ENCODE measurements around the gene UCN. TPM values are rescaled to one million over a fixed set of nuclear protein-coding genes. Genes with fewer than 3 reads are reported as not detected.
"Not testable (repeated sequence)": the region's sequence is repeated elsewhere in the genome, so short reads cannot be mapped to it uniquely, and the experiment has no call there.

The UCN gene
- total RNA-seq, 2 donors from 2014 or later, result 2.9 TPM; not detected in 1

DNA sequence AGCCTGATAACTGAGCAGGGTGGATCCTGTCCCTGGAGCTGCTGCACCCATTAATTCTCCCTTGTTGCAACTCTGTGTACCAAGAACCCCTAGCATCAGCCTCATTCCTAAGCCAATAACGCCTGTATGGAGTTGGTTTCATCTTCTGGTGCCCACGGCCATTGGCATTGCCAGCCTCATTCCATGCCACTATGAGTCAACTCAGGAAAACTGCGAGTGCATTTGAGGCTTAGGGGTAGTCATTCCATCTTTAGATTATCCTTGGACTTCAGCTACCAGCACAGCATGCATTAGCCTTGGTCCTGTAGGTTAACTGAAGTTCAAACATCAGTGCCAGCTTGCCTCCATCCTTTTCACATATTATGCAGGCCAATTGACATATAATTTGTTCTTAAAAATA is 27.4 kb downstream of the UCN start:
- DNase-seq, result no peak
- Histone ChIP-seq H3K9me3 (no peaks in the 10 kb centered on the region), H3K4me3 (no peak overlapping the region), H3K27ac (no peak overlapping the region), H3K27me3 (peaks cover 0 to 4% of the 10 kb centered on the region in 2 donors), H3K36me3 (replicated peaks in 1 of 2; ENCODE audit: insufficient read depth in 1 of 2, low read depth in 2 of 2) (no peaks in the 10 kb centered on the region), H3K4me1 (no peaks in the 10 kb centered on the region)
- intact Hi-C loops (cut with DNase I), result loop anchor here (5.0 kb wide), 1 partner anchor 179 kb away; no protein-coding TSS in a partner anchor
- TF ChIP-seq POLR2A (IDR thresholded peaks at IDR 0.05), result no peak
- TF ChIP-seq, protein P1, sequence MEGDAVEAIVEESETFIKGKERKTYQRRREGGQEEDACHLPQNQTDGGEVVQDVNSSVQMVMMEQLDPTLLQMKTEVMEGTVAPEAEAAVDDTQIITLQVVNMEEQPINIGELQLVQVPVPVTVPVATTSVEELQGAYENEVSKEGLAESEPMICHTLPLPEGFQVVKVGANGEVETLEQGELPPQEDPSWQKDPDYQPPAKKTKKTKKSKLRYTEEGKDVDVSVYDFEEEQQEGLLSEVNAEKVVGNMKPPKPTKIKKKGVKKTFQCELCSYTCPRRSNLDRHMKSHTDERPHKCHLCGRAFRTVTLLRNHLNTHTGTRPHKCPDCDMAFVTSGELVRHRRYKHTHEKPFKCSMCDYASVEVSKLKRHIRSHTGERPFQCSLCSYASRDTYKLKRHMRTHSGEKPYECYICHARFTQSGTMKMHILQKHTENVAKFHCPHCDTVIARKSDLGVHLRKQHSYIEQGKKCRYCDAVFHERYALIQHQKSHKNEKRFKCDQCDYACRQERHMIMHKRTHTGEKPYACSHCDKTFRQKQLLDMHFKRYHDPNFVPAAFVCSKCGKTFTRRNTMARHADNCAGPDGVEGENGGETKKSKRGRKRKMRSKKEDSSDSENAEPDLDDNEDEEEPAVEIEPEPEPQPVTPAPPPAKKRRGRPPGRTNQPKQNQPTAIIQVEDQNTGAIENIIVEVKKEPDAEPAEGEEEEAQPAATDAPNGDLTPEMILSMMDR (IDR thresholded peaks at IDR 0.05), result no peak
- WGBS, 2 donors, result 32 to 54% methylated on average over 3 of the region's 3 CpGs
- no peak for ATAC-seq

DNA sequence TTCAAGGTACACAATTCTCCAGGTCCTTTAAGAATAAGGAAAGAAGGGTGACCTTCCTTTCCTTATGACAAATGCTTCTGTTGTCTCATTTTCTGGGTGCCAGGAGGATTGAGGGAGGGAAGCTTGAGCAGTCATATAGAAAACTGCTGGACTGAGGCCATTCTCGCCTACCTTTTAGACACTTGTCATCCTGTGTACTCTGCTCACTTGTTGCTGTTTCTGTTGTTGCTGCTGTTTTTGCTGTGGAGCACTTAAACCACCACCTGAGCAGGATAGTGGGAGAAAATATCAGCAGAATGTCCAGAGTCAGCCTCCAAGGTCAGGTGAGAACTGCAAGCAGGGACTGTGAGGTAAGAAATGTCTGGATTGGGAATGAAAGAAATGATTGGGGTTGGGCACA is 30.2 kb downstream of the UCN start:
- no peaks in the 10 kb centered on the region for H3K9me3 ChIP-seq
- intact Hi-C loops (cut with DNase I), result loop anchor here (10.0 kb wide), 1 partner anchor 323 kb away; no protein-coding TSS in a partner anchor
- 43 to 46% methylated on average over 1 of the region's 1 CpG for WGBS, 2 donors
- peaks cover 0 to 4% of the 10 kb centered on the region in 2 donors for H3K27me3 ChIP-seq
- ATAC-seq (no peak), DNase-seq (no peak)
- H3K4me1 ChIP-seq, result no peaks in the 10 kb centered on the region
- H3K36me3 ChIP-seq (replicated peaks in 1 of 2; ENCODE audit: insufficient read depth in 1 of 2, low read depth in 2 of 2), result no peaks in the 10 kb centered on the region
- no peak overlapping the region for H3K27ac ChIP-seq
- no peak overlapping the region for H3K4me3 ChIP-seq
- TF ChIP-seq, protein P1 (IDR thresholded peaks at IDR 0.05), result no peak
- no peak for TF ChIP-seq POLR2A (IDR thresholded peaks at IDR 0.05)

DNA sequence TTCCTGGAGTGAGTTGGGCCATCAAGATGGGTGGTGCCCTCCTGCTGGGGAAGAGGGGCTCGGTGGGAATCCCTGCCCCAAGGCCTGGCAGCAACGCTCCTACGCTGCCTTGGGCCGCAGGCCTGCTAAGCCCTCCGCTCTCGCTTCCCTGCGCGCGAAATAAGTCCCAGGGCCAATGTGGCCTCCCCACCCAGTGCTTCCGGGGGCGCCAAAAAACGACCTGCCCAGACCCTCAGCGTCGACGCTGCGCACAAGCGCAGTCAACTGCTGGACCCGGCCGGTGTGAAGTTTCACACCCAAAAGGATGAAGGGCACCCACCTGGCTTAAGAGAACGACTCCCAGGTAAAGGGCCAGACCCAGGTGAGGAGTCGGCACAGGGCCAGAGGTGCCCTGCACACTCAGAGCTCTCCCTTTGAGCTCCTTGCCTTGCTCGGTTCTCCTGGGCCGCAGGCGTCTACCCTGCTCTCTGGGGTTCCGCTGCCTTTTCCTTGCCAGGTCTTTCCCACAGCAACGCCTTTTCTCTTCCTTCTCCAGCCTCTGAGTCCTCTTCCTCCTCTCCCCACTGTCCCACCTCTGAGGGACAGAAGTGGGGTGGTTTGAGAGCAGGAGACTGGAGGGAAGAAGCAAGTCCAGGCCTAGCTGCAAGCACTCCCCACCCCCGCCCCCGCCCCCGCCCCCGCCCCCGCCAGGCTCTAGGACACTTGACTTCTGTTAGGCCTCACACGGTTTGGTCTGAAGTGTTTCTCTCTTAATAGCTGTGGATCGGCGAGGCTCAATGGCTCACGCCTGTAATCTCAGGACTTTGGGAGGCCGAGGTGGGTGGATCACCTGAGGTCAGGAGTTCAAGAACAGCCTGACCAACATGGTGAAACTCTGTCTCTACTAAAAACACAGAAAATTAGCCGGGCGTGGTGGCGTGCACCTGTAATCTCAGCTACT is 32.8 kb downstream of the UCN start, which contains the start of gene DNAJC5G:
Gene DNAJC5G (plus strand): TSS at position 223 of the 940 bp plus-strand sequence. CDS start 1,296 bp downstream, outside the sequence.
- H3K4me3 ChIP-seq, result no peak within 1 kb of the TSS
- intact Hi-C loops (cut with DNase I), result loop anchor here (10.0 kb wide), 1 partner anchor 321 kb away; no protein-coding TSS in a partner anchor
- 65 to 68% methylated on average over 22 to 38 of the region's 39 CpGs for WGBS, 2 donors
- H3K4me1 ChIP-seq, result no peaks in the 10 kb centered on the region
- H3K27ac ChIP-seq, result no peak within 1 kb of the TSS
- no peak for DNase-seq
- H3K9me3 ChIP-seq, result no peaks in the 10 kb centered on the region
- H3K36me3 ChIP-seq (replicated peaks in 1 of 2; ENCODE audit: insufficient read depth in 1 of 2, low read depth in 2 of 2), result no peaks in the 10 kb centered on the region
- H3K27me3 ChIP-seq, result peaks cover 0 to 4% of the 10 kb centered on the region in 2 donors
- TF ChIP-seq POLR2A (IDR thresholded peaks at IDR 0.05), result no peak
- TF ChIP-seq, protein P1 (IDR thresholded peaks at IDR 0.05), result no peak
- no peak for ATAC-seq

DNA sequence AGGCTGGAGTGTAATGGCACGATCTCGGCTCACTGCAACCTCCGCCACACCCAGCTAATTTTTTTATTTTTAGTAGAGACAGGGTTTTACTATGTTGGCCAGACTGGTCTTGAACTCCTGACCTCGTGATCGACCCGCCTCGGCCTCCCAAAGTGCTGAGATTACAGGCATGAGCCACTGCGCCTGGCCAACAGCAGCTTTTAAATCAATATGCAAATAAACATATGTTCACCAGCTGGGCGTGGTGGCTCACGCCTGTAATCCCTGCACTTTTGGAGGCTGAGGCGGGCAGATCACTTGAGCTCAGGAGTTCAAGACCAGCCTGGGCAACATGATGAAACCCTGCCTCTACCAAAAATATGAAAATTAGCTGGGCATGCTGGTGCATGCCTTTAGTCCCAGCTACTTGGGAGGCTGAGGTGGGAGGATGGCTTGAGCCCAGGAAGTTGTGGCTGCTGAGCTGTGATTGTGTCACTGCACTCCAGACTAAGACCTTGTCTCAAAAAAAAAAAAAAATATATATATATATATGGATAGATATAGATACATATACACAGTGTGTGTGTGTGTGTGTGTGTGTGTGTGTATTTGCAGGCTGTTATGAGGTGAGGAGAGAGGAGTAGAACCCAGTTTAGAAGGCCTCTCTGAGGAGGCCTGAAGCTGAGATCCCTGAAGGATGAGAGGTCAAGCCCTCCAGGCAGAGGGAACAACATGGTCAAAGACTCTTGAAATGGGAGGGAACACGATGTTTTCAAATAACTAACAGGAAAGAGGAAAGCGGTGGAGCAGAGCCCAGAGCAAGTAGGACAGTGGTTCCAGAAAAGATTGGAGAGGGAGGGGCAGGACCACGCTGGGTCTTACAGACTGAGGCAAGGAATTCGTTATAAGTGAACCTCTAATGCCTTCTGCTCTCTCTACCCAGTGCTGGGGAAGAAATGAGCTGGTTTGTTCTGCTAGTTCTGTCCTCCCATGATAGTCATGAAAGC is 35.4 kb downstream of the UCN start:
- intact Hi-C loops (cut with DNase I), result loop anchor here (10.0 kb wide), 1 partner anchor 318 kb away; no protein-coding TSS in a partner anchor
- H3K9me3 ChIP-seq; H3K27ac ChIP-seq; ATAC-seq; H3K27me3 ChIP-seq; H3K4me1 ChIP-seq; DNase-seq; H3K4me3 ChIP-seq; H3K36me3 ChIP-seq (replicated peaks in 1 of 2; ENCODE audit: insufficient read depth in 1 of 2, low read depth in 2 of 2): not testable (repeated sequence)
- 62 to 63% methylated on average over 13 to 15 of the region's 15 CpGs for WGBS, 2 donors
